HepG2 (cell line): ENCODE results near the gene TRIM34. TPM values are rescaled to one million over a fixed set of nuclear protein-coding genes. Genes with fewer than 3 reads are reported as not detected.
A peak's percentile ranks its signal among the peaks of the same experiment; 100 is the strongest.

Experiments used
- ATAC-seq: fragments of 200-7000 bp; cut with Tn5 transposase; 3 replicates; pipeline ENCODE4 v1.9.1; 2020; ENCODE audit warnings: mild to moderate bottlenecking, moderate library complexity
- BruUV-seq: library from RNA; stranded (reverse); fragments of 400-500 nt; replicated peaks from 2 replicates; lab custom pipeline; 2021; lab: Mats Ljungman, UMichigan
- CTCF ChIA-PET: fragments of 300-600 bp; formaldehyde crosslinking; extraction: SDS; loops from one replicate; lab custom pipeline; 2021; ENCODE audit warnings: low total read pairs, inconsistent platforms, low intra/inter-chr PET ratio; lab: Yijun Ruan, JAX
- POLR2A ChIA-PET: fragments of 350-600 bp; sonication (Branson Sonifier 250); formaldehyde crosslinking; loops from one replicate; lab custom pipeline; 2020; ENCODE audit warnings: antibody characterized with exemption, inconsistent platforms; lab: Yijun Ruan, JAX
- DNase-seq: peaks from one replicate; pipeline ENCODE4 v3.0.0-alpha.2; 2015; ENCODE audit warnings: low spot score
- FAIRE-seq: peaks from 3 replicates; lab custom pipeline; 2011; peaks lifted over from hg19 to GRCh38; lab: Jason Lieb, UNC
- H2AFZ ChIP-seq: one replicate; pipeline ENCODE4 v1.6.1; 2011; ENCODE audit warnings: low read length, inconsistent platforms
- H3K27ac ChIP-seq: fragments of 300-600 bp; 3 replicates; pipeline ENCODE4 v1.8.0; 2011; ENCODE audit warnings: mixed run types, mild to moderate bottlenecking, mixed read lengths, low read length, inconsistent platforms; ENCODE audit not compliant: insufficient read depth; ENCODE audit errors: extremely low read length
- H3K27me3 ChIP-seq, 2 experiments: fragments of 200-600 bp in 1 of 2; 2 replicates in 1 of 2; 3 replicates in 1 of 2; pipeline versions ENCODE4 v1.6.0 to v1.8.0; 2011; ENCODE audit warnings: low read length in 2 of 2, mild to moderate bottlenecking in 2 of 2, moderate library complexity in 2 of 2, inconsistent platforms in 1 of 2; ENCODE audit not compliant: insufficient read depth in 2 of 2, control insufficient read depth in 1 of 2
- H3K36me3 ChIP-seq, 2 experiments: fragments of 200-600 bp in 1 of 2; replicated peaks in 1 of 2; 2 replicates in 1 of 2; 3 replicates in 1 of 2; pipeline versions ENCODE4 v1.5.1 to v1.8.0; 2011; ENCODE audit warnings: low read length in 2 of 2, inconsistent platforms in 1 of 2; ENCODE audit not compliant: insufficient read depth in 2 of 2, control insufficient read depth in 1 of 2
- H3K4me1 ChIP-seq: 2 replicates; pipeline ENCODE4 v1.5.1; 2012; ENCODE audit warnings: low read length, inconsistent platforms; ENCODE audit not compliant: insufficient read depth
- H3K4me2 ChIP-seq: 2 replicates; pipeline ENCODE4 v1.6.0; 2011; ENCODE audit warnings: low read depth, low read length, inconsistent platforms
- H3K4me3 ChIP-seq, 3 experiments: fragments of 200-600 bp in 1 of 3; sonication (generic), shearing (Covaris generic) in 1 of 3; replicated peaks in 1 of 3; 2 replicates each; pipeline ENCODE4 v1.5.1; 2011 to 2016; ENCODE audit warnings: low read length in 3 of 3, inconsistent platforms in 2 of 3, low read depth in 2 of 3, mild to moderate bottlenecking in 2 of 3, control low read depth in 1 of 3, mixed read lengths in 1 of 3; ENCODE audit not compliant: insufficient read depth in 1 of 3
- H3K79me2 ChIP-seq: one replicate; pipeline ENCODE4 v1.6.1; 2011; ENCODE audit warnings: low read length, inconsistent platforms; ENCODE audit not compliant: insufficient read depth
- H3K9ac ChIP-seq: 2 replicates; pipeline ENCODE4 v1.6.0; 2011; ENCODE audit warnings: mild to moderate bottlenecking, low read depth, low read length, inconsistent platforms; ENCODE audit not compliant: insufficient read depth
- H3K9me3 ChIP-seq: 2 replicates; pipeline ENCODE4 v1.5.1; 2012; ENCODE audit warnings: mild to moderate bottlenecking, low read length
- H4K20me1 ChIP-seq: 2 replicates; pipeline ENCODE4 v1.6.0; 2011; ENCODE audit warnings: inconsistent platforms, mild to moderate bottlenecking, low read length, moderate library complexity; ENCODE audit not compliant: insufficient read depth
- JUNB ChIP-seq: sonication (generic); formaldehyde crosslinking; IDR thresholded peaks from 2 replicates; pipeline ENCODE4 v1.8.0; 2022; ENCODE audit warnings: missing genetic modification reagents, mild to moderate bottlenecking, borderline replicate concordance
- NFKB2 ChIP-seq: sonication (generic); formaldehyde crosslinking; IDR thresholded peaks from 2 replicates; pipeline ENCODE4 v1.4.0; 2020; ENCODE audit warnings: missing genetic modification reagents, borderline replicate concordance
- RARA ChIP-seq: IDR thresholded peaks from 2 replicates; pipeline ENCODE4 v1.6.1; 2016; ENCODE audit warnings: missing genetic modification reagents, missing compliant biosample characterization
- REL ChIP-seq: sonication (generic); formaldehyde crosslinking; conservative IDR thresholded peaks from 2 replicates; pipeline ENCODE4 v1.8.0; 2022; ENCODE audit warnings: mild to moderate bottlenecking, missing genetic modification reagents, moderate library complexity
- ZNF850 ChIP-seq: sonication (generic); formaldehyde crosslinking; conservative IDR thresholded peaks from 2 replicates; pipeline ENCODE4 v1.9.0; 2021; ENCODE audit warnings: mild to moderate bottlenecking, missing genetic modification reagents
- ZSCAN9 ChIP-seq: IDR thresholded peaks from 2 replicates; pipeline ENCODE4 v1.6.1; 2016; ENCODE audit warnings: borderline replicate concordance
- WGBS: methylation state at CpG from one replicate; pipeline ENCODE4 v1.1.6; 2017; ENCODE audit warnings: low lambda C conversion rate; 5-methylcytosine and 5-hydroxymethylcytosine counted together
- in situ Hi-C: cut with HindIII; loops from 2 replicates; pipeline ENCODE4 v1.10.0; 2017; ENCODE audit warnings: low pct_unique_long_range_greater_than_20kb; ENCODE audit not compliant: extremely low pct_ligation_motif_present
- intact Hi-C: fragments of 100-400 bp; cut with micrococcal nuclease; formaldehyde crosslinking; loops from one replicate; pipeline ENCODE4 v1.10.0; 2022; ENCODE audit not compliant: unreplicated experiment
- polyA plus RNA-seq, 8 experiments: library from polyadenylated mRNA; depleted of rRNA in 3 of 8; stranded (reverse) in 7 of 8; unstranded in 1 of 8; fragments of >200 nt; fragmentation: Illumina TruSeq in 4 of 8; extraction: Trizol in 4 of 8; gene quantifications; 2 replicates each; pipeline versions ENCODE4 v1.2.1 to v1.2.3, GENCODE V29; 2011 to 2016; ENCODE audit warnings: low read depth in 4 of 8, missing spikeins in 1 of 8, mixed read lengths in 1 of 8; ENCODE audit not compliant: insufficient read depth in 1 of 8
- total RNA-seq, 5 experiments: library from RNA; depleted of rRNA; stranded (reverse); fragments of >200 nt; fragmentation: Illumina TruSeq; extraction: Trizol; gene quantifications; 2 replicates each; pipeline ENCODE4 v1.2.3, GENCODE V29; 2016; ENCODE audit warnings: low read depth in 1 of 5
- TF ChIP-seq, protein P1 (sequence below): IDR thresholded peaks from 2 replicates; pipeline ENCODE4 v1.6.1; 2018; ENCODE audit warnings: missing genetic modification reagents
- TF ChIP-seq, protein P2 (sequence below): sonication (generic); formaldehyde crosslinking; IDR thresholded peaks from 2 replicates; pipeline ENCODE4 v1.4.0; 2020; ENCODE audit warnings: mild to moderate bottlenecking, missing genetic modification reagents, borderline replicate concordance

Gene TRIM34
- total and polyA plus RNA-seq, 2 of the 13 experiments (the other 11 are each of a cell fraction or from before 2014, with no cell fraction given), result 0.13 to 0.42 TPM

DNA sequence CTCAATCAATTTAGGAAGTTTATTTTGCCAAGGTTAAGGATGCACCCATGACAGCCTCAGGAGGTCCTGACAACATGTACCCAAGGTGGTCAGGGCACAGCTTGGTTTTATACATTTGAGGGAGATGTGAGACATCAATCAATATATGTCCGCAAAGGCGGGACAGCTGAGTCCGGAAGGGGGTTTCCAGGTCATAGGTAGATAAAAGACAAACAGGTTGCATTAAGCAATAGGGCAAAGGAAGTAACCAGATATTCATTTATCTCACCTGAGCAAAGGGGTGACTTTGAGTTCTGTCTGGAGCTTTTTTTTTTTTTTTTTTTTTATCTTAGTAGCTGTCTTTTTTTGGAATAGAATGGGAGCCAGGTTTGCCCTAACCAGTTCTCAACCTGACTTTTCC lies 2.0 kb upstream of the TRIM34 start (continued):
- TF ChIP-seq JUNB (CRISPR knock-in tag) (no peak), RARA (CRISPR knock-in tag) (peak; percentile 41; the same call in 1 of the 2 replicates)
- TF ChIP-seq, all 625 proteins: peak for 4

DNA sequence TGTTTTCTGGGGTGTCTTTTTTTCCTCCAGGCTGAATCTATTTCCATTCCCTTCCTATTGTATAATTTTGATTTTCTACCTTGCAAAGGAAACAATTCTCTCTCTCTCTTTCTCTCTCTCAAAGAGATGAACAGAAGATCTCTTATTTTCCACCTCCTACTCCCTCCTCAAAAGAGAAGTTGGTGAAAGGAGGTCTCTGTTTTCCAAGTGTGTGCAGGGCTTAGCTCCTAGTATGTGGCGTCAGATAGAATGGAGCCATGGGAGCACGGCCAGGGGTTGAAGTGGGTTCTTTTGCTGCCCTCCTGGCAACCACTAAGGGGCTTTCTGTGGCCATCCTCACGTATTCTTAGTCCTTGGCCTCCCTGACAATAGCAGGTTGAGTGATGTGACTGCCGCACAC lies 480 bp downstream of the TRIM34 start:
- H3K79me2 ChIP-seq, result no peaks in the 10 kb centered on the region
- no peaks in the 10 kb centered on the region for H3K9me3 ChIP-seq
- POLR2A ChIA-PET, result no interaction called here
- no peak for TF ChIP-seq ZNF850 (CRISPR knock-in tag)
- TF ChIP-seq NFKB2 (CRISPR knock-in tag), result no peak
- TF ChIP-seq, protein P1, sequence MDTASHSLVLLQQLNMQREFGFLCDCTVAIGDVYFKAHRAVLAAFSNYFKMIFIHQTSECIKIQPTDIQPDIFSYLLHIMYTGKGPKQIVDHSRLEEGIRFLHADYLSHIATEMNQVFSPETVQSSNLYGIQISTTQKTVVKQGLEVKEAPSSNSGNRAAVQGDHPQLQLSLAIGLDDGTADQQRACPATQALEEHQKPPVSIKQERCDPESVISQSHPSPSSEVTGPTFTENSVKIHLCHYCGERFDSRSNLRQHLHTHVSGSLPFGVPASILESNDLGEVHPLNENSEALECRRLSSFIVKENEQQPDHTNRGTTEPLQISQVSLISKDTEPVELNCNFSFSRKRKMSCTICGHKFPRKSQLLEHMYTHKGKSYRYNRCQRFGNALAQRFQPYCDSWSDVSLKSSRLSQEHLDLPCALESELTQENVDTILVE (CRISPR knock-in tag), result no peak
- TF ChIP-seq, protein P2, sequence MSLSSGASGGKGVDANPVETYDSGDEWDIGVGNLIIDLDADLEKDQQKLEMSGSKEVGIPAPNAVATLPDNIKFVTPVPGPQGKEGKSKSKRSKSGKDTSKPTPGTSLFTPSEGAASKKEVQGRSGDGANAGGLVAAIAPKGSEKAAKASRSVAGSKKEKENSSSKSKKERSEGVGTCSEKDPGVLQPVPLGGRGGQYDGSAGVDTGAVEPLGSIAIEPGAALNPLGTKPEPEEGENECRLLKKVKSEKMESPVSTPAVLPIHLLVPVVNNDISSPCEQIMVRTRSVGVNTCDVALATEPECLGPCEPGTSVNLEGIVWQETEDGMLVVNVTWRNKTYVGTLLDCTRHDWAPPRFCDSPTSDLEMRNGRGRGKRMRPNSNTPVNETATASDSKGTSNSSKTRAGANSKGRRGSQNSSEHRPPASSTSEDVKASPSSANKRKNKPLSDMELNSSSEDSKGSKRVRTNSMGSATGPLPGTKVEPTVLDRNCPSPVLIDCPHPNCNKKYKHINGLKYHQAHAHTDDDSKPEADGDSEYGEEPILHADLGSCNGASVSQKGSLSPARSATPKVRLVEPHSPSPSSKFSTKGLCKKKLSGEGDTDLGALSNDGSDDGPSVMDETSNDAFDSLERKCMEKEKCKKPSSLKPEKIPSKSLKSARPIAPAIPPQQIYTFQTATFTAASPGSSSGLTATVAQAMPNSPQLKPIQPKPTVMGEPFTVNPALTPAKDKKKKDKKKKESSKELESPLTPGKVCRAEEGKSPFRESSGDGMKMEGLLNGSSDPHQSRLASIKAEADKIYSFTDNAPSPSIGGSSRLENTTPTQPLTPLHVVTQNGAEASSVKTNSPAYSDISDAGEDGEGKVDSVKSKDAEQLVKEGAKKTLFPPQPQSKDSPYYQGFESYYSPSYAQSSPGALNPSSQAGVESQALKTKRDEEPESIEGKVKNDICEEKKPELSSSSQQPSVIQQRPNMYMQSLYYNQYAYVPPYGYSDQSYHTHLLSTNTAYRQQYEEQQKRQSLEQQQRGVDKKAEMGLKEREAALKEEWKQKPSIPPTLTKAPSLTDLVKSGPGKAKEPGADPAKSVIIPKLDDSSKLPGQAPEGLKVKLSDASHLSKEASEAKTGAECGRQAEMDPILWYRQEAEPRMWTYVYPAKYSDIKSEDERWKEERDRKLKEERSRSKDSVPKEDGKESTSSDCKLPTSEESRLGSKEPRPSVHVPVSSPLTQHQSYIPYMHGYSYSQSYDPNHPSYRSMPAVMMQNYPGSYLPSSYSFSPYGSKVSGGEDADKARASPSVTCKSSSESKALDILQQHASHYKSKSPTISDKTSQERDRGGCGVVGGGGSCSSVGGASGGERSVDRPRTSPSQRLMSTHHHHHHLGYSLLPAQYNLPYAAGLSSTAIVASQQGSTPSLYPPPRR, result no peak
- no peak for TF ChIP-seq REL (CRISPR knock-in tag)
- TF ChIP-seq ZSCAN9 (CRISPR knock-in tag), result no peak
- no peak overlapping the region for H2AFZ ChIP-seq
- 43% methylated on average over 4 of the region's 4 CpGs for WGBS
- no peak overlapping the region for H3K4me3 ChIP-seq
- intact Hi-C loops (no loop called here), in situ Hi-C loops (no loop called here)
- no peak for ATAC-seq
- BruUV-seq, result no TSS peak
- H4K20me1 ChIP-seq, result no peaks in the 10 kb centered on the region
- CTCF ChIA-PET, result no interaction called here
- no peak for DNase-seq
- no peak overlapping the region for H3K27ac ChIP-seq
- peak overlapping the region; percentile 48; the same call in 1 of the 2 replicates for H3K4me2 ChIP-seq
- no peak overlapping the region for H3K9ac ChIP-seq
- peaks cover 14% of the 10 kb centered on the region for H3K4me1 ChIP-seq
- 0 out of 5 replicates have a peak, but pooled peaks cover 0 to 5% of the 10 kb centered on the region in 2 experiments for H3K27me3 ChIP-seq
- no peaks in the 10 kb centered on the region for H3K36me3 ChIP-seq
- no peak for FAIRE-seq
